Ovary (tissue), 9 donors: Measurements from ENCODE around the gene LOXHD1. TPM values are rescaled to one million over a fixed set of nuclear protein-coding genes. Genes with fewer than 3 reads are reported as not detected.

ENCODE experiments used
- DNase-seq, 5 donors: peaks; one replicate each; pipeline ENCODE4 v3.0.0-alpha.2; 2019 to 2020
- H3K27ac ChIP-seq, 2 donors: fragments of 200-600 bp; one replicate each; pipeline versions ENCODE4 v1.5.1 to v1.8.0; 2019 to 2022
- H3K27me3 ChIP-seq: fragments of 200-600 bp; one replicate; pipeline ENCODE4 v1.8.0; 2022
- H3K36me3 ChIP-seq: fragments of 200-600 bp; sonication (generic); one replicate; pipeline ENCODE4 v1.5.1; 2019
- H3K4me1 ChIP-seq: one replicate; pipeline ENCODE4 v1.8.1; 2013; ENCODE audit warnings: mild to moderate bottlenecking, moderate library complexity; ENCODE audit not compliant: insufficient read depth
- H3K4me3 ChIP-seq: fragments of 200-600 bp; sonication (generic); one replicate; pipeline ENCODE4 v1.5.1; 2017
- H3K9me3 ChIP-seq, 2 donors: fragments of 200-600 bp in 1 of 2; sonication (generic) in 1 of 2; one replicate each; pipeline versions ENCODE4 v1.5.1 to v1.8.1; 2013 to 2019; ENCODE audit warnings: mild to moderate bottlenecking in 1 of 2, moderate library complexity in 1 of 2
- EP300 ChIP-seq: sonication (generic); formaldehyde crosslinking; IDR thresholded peaks from one replicate; pipeline ENCODE4 v1.6.1; 2017; ENCODE audit warnings: antibody characterized with exemption
- POLR2A ChIP-seq: fragments of 450-650 bp; IDR thresholded peaks from one replicate; pipeline ENCODE4 v1.6.1; 2017; ENCODE audit warnings: antibody characterized with exemption, mild to moderate bottlenecking, moderate library complexity
- WGBS, 3 donors: extraction: QIAGEN DNeasy Blood & Tissue Kit in 1 of 3; methylation state at CpG; one replicate each; pipeline versions ENCODE4 v1.1.5 to v1.1.7; 2013 to 2017; 5-methylcytosine and 5-hydroxymethylcytosine counted together
- intact Hi-C, 4 donors: fragments of 100-400 bp; cut with DNase I; formaldehyde crosslinking; loops; one replicate each; pipeline versions ENCODE4 v1.11.0 to v1.15.1; 2022 to 2023
- polyA plus RNA-seq, 2 donors: library from polyadenylated mRNA; stranded (reverse); fragments of 200-250 nt in 1 of 2; fragments of 350-450 nt in 1 of 2; fragmentation: Illumina TruSeq in 1 of 2; extraction: RNeasy Lipid Tissue Mini Kit (QIAGEN cat#74804) in 1 of 2; gene quantifications; one replicate each; pipeline ENCODE4 v1.2.3, GENCODE V29; 2013 to 2014
- total RNA-seq, 7 donors: library from RNA; depleted of rRNA in 2 of 7; stranded (reverse); fragments of >200 nt in 2 of 7; fragmentation: NEBNext Ultra II Directional in 3 of 7; extraction: Animal tissue kit (Norgen Biotek cat#: 25700) in 3 of 7; gene quantifications; one replicate each; pipeline versions ENCODE4 v1.1.0 to v1.2.4, GENCODE V29; 2016 to 2023
- TF ChIP-seq, protein P1 (sequence below), 3 donors: fragments of 450-650 bp in 2 of 3; fragments of 200-600 bp in 1 of 3; IDR thresholded peaks; one replicate each; pipeline versions ENCODE4 v1.5.1 to v1.8.0; 2016 to 2022; ENCODE audit warnings: antibody characterized with exemption in 3 of 3, mild to moderate bottlenecking in 1 of 3
- donor health status: DM: no; HTN: no; CAD: no; lungs with moderate emphysema.
- donor health status: DM: no; HTN: no; CAD: no.
- donor health status: Bipolar disorder and iron deficiency.
- donor health status: DM: yes; HTN: yes; CAD: no.
- donor health status: DM: no; HTN: no; CAD: no.
- donor health status: DM: yes; HTN: yes; CAD: no.

Gene LOXHD1
- total and polyA plus RNA-seq, 9 donors: 0.13 to 1.2 (median 0.31) TPM; not detected in 3

DNA sequence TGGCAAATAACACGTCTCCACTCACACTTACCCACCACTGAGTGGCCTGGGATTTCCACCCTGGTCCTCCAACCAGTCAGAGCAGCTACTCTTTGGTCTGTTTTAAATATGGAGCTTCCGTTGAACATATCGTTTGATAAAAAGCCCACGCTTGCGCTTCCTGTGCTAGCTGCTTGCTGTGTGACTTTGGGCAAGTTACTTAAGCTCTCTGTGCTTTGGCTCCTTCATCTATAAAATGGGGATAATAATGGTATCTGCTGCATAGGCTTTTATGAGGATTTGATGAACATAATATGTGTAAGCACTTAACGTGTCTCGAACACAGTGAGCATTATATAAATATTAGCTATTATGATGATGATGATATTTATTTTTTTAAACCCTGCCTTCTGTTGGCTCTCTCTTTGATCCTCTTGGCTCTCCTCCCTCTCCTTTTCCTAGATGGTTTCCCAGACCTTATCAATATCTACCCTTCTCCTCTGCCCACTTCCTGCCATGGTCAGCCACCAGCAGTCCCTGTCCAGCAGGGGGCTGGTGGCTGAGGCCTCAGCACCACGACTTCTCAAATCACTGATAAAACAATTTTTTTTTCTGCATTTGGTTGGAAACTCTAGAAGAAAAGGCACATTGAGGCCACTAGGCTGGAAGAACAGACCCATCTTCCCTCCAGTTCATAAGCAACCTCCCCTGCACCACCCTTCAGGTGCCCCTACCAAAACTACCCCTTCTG, 191.9 kb downstream of the LOXHD1 start:
- TF ChIP-seq EP300 (no peak), POLR2A (no peak)
- TF ChIP-seq, protein P1, sequence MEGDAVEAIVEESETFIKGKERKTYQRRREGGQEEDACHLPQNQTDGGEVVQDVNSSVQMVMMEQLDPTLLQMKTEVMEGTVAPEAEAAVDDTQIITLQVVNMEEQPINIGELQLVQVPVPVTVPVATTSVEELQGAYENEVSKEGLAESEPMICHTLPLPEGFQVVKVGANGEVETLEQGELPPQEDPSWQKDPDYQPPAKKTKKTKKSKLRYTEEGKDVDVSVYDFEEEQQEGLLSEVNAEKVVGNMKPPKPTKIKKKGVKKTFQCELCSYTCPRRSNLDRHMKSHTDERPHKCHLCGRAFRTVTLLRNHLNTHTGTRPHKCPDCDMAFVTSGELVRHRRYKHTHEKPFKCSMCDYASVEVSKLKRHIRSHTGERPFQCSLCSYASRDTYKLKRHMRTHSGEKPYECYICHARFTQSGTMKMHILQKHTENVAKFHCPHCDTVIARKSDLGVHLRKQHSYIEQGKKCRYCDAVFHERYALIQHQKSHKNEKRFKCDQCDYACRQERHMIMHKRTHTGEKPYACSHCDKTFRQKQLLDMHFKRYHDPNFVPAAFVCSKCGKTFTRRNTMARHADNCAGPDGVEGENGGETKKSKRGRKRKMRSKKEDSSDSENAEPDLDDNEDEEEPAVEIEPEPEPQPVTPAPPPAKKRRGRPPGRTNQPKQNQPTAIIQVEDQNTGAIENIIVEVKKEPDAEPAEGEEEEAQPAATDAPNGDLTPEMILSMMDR (IDR thresholded peaks at IDR 0.05): no peak

DNA sequence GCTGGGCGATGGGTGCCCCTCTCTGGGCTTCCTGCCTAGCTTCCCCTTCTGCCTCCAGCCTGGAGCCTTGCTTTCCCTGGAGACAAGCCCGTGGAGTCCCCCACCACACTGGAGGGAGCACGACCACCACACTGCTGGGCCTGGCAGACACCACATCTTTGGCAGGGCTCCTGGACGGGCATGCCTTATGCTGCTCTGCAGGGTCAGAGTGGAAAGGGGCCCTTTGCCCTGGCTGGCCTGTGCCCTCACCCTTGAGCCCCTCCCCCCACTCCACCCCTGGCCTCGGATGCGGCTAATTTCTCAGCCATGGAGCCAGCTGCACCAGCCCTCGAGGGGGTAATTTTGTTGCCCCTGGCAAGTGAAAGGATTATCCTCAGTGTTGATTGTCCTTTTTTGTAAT, 194.5 kb downstream of the LOXHD1 start:
- TF ChIP-seq POLR2A (no peak), EP300 (no peak)
- TF ChIP-seq, protein P1 (IDR thresholded peaks at IDR 0.05): no peak
- no peaks in the 10 kb centered on the region for H3K9me3 ChIP-seq
- intact Hi-C loops: no loop called here
- H3K4me1 ChIP-seq: no peaks in the 10 kb centered on the region
- H3K27ac ChIP-seq: no peak overlapping the region
- no peak for DNase-seq
- no peaks in the 10 kb centered on the region for H3K27me3 ChIP-seq
- H3K4me3 ChIP-seq: no peak overlapping the region
- WGBS, 3 donors: 40 to 56% (median 50%) methylated on average over 7 of the region's 7 CpGs
- no peaks in the 10 kb centered on the region for H3K36me3 ChIP-seq

More for the DNA sequence above, 191.9 kb downstream of the LOXHD1 start:
- Histone ChIP-seq H3K4me3 (no peak overlapping the region), H3K9me3 (no peaks in the 10 kb centered on the region), H3K4me1 (no peaks in the 10 kb centered on the region), H3K27me3 (no peaks in the 10 kb centered on the region), H3K27ac (no peak overlapping the region), H3K36me3 (no peaks in the 10 kb centered on the region)
- intact Hi-C loops: no loop called here
- no peak for DNase-seq
- 69 to 74% (median 72%) methylated on average over 8 of the region's 8 CpGs for WGBS, 3 donors

DNA sequence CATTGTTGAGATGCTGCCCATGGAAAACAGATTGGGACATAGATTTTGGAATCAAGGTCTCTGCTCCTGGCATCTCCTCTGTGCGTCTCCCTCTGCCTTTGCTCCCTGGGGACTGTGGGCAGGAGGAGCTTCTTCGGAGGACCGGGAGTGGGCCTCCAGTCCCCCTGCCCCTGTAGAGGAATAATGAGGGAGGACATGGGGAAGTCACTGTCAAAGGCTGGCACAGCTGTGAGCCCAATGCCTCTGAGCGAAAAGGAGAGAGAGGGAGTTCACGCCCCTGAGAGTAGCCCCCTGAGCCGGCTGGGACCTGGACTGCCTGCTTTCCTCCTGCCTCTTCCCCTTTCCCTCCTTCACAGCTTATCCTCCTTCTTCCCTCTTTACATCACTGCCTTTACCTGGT, 195.0 kb downstream of the LOXHD1 start:
- Histone ChIP-seq H3K9me3 (no peaks in the 10 kb centered on the region), H3K36me3 (no peaks in the 10 kb centered on the region), H3K27me3 (no peaks in the 10 kb centered on the region), H3K27ac (no peak overlapping the region), H3K4me3 (no peak overlapping the region), H3K4me1 (no peaks in the 10 kb centered on the region)
- intact Hi-C loops: no loop called here
- no peak for TF ChIP-seq POLR2A
- WGBS, 3 donors: 65 to 80% (median 68%) methylated on average over 6 of the region's 6 CpGs
- DNase-seq: no peak

DNA sequence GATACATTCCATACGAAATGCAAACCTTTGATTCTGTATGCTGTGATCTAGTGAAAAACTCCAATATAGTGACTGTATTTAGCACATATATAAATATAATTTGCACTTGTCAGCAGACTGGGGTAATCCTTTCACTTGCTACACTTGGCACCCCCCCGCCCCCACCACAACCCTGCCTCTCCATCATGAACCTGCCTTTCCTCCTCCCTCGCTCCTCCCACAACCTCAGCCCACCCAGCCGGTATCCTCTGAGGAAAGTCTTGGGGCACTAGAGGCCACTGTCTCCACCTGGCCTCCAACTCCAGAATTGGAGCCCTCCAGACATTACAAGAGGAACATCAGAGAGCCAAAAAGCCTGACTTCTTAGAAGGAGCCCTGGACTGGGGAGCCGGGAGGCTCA, 196.3 kb downstream of the LOXHD1 start:
- Histone ChIP-seq H3K9me3 (no peaks in the 10 kb centered on the region), H3K36me3 (no peaks in the 10 kb centered on the region), H3K4me3 (no peak overlapping the region), H3K4me1 (no peaks in the 10 kb centered on the region), H3K27ac (no peak overlapping the region), H3K27me3 (no peaks in the 10 kb centered on the region)
- intact Hi-C loops: no loop called here
- WGBS, 3 donors: 58 to 77% (median 73%) methylated on average over 5 of the region's 5 CpGs
- TF ChIP-seq POLR2A (no peak), EP300 (no peak)
- TF ChIP-seq, protein P1 (IDR thresholded peaks at IDR 0.05): no peak
- no peak for DNase-seq

DNA sequence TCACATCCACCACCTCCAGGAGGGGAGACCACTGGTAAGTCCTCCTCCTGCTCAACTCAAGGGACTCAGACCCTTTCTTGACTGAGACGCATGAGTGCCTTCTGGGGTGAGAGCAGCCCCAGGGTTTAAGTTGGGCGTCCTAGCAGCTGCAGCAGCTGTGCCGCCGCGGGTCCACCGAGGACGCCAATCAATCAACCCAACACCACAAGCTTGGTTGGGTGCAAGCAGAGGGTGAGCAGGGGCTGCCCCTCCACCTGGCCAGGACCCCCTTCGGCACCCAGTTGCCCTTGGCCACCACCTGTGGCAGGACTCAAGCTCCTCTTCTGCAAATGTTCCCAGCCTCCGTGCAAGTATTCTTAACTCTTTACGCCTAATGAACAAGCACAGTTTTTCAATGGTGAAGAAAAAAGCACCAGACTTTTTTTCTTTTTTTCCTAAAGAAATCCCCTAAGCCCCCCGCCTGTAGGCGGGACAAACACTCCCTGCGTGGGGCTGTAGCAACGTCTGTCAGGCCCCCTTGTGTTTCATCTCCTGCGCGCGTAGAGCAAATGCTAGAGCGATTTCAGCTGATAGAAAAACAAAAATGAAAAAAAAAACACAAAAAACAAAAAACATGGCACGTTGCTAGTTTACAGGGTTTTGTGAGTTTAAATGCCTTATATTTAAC, 197.1 kb downstream of the LOXHD1 start:
- Histone ChIP-seq H3K36me3 (no peaks in the 10 kb centered on the region), H3K9me3 (no peaks in the 10 kb centered on the region), H3K4me3 (no peak overlapping the region), H3K27me3 (no peaks in the 10 kb centered on the region), H3K4me1 (no peaks in the 10 kb centered on the region), H3K27ac (no peak overlapping the region)
- TF ChIP-seq EP300: no peak
- TF ChIP-seq POLR2A: no peak
- TF ChIP-seq, protein P1 (IDR thresholded peaks at IDR 0.05): no peak
- intact Hi-C loops: no loop called here
- WGBS, 3 donors: 71 to 78% (median 76%) methylated on average over 19 of the region's 19 CpGs
- no peak for DNase-seq
